NB4 (cell line): ENCODE results near the gene PGA5.
"Not testable (repeated sequence)": the region's sequence is repeated elsewhere in the genome, so short reads cannot be mapped to it uniquely, and the experiment has no call there.

Source experiments
- CTCF ChIP-seq: IDR thresholded peaks from one replicate; pipeline ENCODE4 v1.5.1; 2012; ENCODE audit warnings: low read depth, low read length
- MAX ChIP-seq: IDR thresholded peaks from 2 replicates; pipeline ENCODE4 v1.6.1; 2011; ENCODE audit warnings: low read depth, low read length
- POLR2A ChIP-seq: IDR thresholded peaks from 2 replicates; pipeline ENCODE4 v1.6.1; 2011; ENCODE audit warnings: mild to moderate bottlenecking; ENCODE audit not compliant: insufficient read length; ENCODE audit errors: extremely low read depth

GRCh38 chr11:61231033-61231432 lies 9.9 kb upstream of the PGA5 start:
- TF ChIP-seq CTCF, POLR2A, MAX: not testable (repeated sequence)
